Heart left ventricle (tissue), 16 donors: ENCODE measurements around the gene TGM1. TPM values are rescaled to one million over a fixed set of nuclear protein-coding genes. Genes with fewer than 3 reads are reported as not detected.
"Not testable (repeated sequence)": the region's sequence is repeated elsewhere in the genome, so short reads cannot be mapped to it uniquely, and the experiment has no call there.

Experiments
- ATAC-seq, 4 donors: fragments of 200-7000 bp; cut with Tn5 transposase; one replicate each; pipeline ENCODE4 v1.9.1; 2020 to 2022; ENCODE audit warnings: moderate library complexity in 4 of 4, mild to moderate bottlenecking in 3 of 4, moderate number of reproducible peaks in 1 of 4
- DNase-seq, 5 donors: peaks; one replicate each; pipeline ENCODE4 v3.0.0-alpha.2; 2020
- H3K27ac ChIP-seq, 12 donors: fragments of 200-600 bp; sonication (generic) in 4 of 12; one replicate each; pipeline versions ENCODE4 v1.5.0 to v1.8.0; 2016 to 2022; ENCODE audit warnings: mild to moderate bottlenecking in 2 of 12
- H3K27me3 ChIP-seq, 9 donors: fragments of 200-600 bp; sonication (generic) in 2 of 9; one replicate each; pipeline versions ENCODE4 v1.5.1 to v1.8.0; 2016 to 2022; ENCODE audit warnings: mild to moderate bottlenecking in 3 of 9
- H3K36me3 ChIP-seq, 9 donors: fragments of 200-600 bp; sonication (generic) in 2 of 9; one replicate each; pipeline versions ENCODE4 v1.5.0 to v1.8.0; 2018 to 2022; ENCODE audit warnings: mild to moderate bottlenecking in 2 of 9
- H3K4me1 ChIP-seq, 12 donors: fragments of 200-600 bp; sonication (generic) in 4 of 12; one replicate each; pipeline versions ENCODE4 v1.5.0 to v1.8.0; 2016 to 2022; ENCODE audit warnings: mild to moderate bottlenecking in 3 of 12
- H3K4me3 ChIP-seq, 12 donors: fragments of 200-600 bp; sonication (generic) in 4 of 12; one replicate each; pipeline versions ENCODE4 v1.5.0 to v1.8.0; 2017 to 2022; ENCODE audit warnings: mild to moderate bottlenecking in 9 of 12, moderate library complexity in 4 of 12
- H3K9me3 ChIP-seq, 12 donors: fragments of 200-600 bp; sonication (generic) in 4 of 12; one replicate each; pipeline versions ENCODE4 v1.5.0 to v1.8.0; 2016 to 2022; ENCODE audit warnings: mild to moderate bottlenecking in 1 of 12
- CTCF ChIP-seq, 12 donors: fragments of 200-600 bp; sonication (generic) in 4 of 12; IDR thresholded peaks; one replicate each; pipeline versions ENCODE4 v1.5.0 to v1.8.0; 2018 to 2022; ENCODE audit warnings: antibody characterized with exemption in 12 of 12, mild to moderate bottlenecking in 5 of 12
- POLR2A ChIP-seq, 2 donors: fragments of 450-650 bp; IDR thresholded peaks; one replicate each; pipeline ENCODE4 v1.6.1; 2017; ENCODE audit warnings: antibody characterized with exemption in 2 of 2, mild to moderate bottlenecking in 2 of 2, moderate library complexity in 2 of 2
- WGBS, 4 donors: extraction: QIAGEN DNeasy Blood & Tissue Kit in 2 of 4; methylation state at CpG; one replicate each; pipeline versions ENCODE4 v1.1.5 to v1.1.7; 2013 to 2018; 5-methylcytosine and 5-hydroxymethylcytosine counted together
- intact Hi-C, 10 donors: fragments of 100-400 bp; cut with DNase I; formaldehyde crosslinking; loops; one replicate each; pipeline versions ENCODE4 v1.11.1 to v1.14.2; 2022
- polyA plus RNA-seq, 2 donors: library from polyadenylated mRNA; stranded (reverse); fragments of 200-250 nt; gene quantifications; one replicate each; pipeline ENCODE4 v1.2.3, GENCODE V29; 2013
- total RNA-seq, 9 donors: library from RNA; depleted of rRNA in 2 of 9; stranded (reverse); fragments of >200 nt in 2 of 9; fragmentation: NEBNext Ultra II Directional in 3 of 9; extraction: Animal tissue kit (Norgen Biotek cat#: 25700) in 3 of 9; gene quantifications; one replicate each; pipeline versions ENCODE4 v1.1.0 to v1.2.4, GENCODE V29; 2016 to 2023
- donor health status: ischemic (EF 13 %, LVEDD 7.1; RV severe dilation, severe dysfunction).
- donor health status: healthy with polysubstance abuse.
- donor health status: DM: no; HTN: yes; CAD: no.
- donor health status: DM: no; HTN: no; CAD: no.
- donor health status: ischemic (EF 25% LVEDD 6.9; RV normal size, moderate dysfunction).
- donor health status: ischemic (EF 25% LVEDD 5.7; RV mildly dilated, moderate dysfunction).
- donor health status: healthy.
- donor health status: DM: yes; HTN: yes; CAD: no.
- donor health status: ischemic (EF 35%, LVEDD 5.7; RV mildly dilated, moderate dysfunction).
- donor health status: nonischemic (EF 11% LVEDD 7.7; RV severe dilation, severe dysfunction).
- donor health status: DM: yes; HTN: yes; CAD: no.
- donor health status: PGD.
- donor health status: ischemic (EF 29% LVEDD 5.4; RV normal size, mild dysfunction).
- donor health status: nonischemic (EF 23%, LVEDD 6.1; RV moderate dilation, normal function).

Gene TGM1
- total and polyA plus RNA-seq, 11 donors = 0.52 to 38.9 (median 0.98) TPM; not detected in 3

DNA sequence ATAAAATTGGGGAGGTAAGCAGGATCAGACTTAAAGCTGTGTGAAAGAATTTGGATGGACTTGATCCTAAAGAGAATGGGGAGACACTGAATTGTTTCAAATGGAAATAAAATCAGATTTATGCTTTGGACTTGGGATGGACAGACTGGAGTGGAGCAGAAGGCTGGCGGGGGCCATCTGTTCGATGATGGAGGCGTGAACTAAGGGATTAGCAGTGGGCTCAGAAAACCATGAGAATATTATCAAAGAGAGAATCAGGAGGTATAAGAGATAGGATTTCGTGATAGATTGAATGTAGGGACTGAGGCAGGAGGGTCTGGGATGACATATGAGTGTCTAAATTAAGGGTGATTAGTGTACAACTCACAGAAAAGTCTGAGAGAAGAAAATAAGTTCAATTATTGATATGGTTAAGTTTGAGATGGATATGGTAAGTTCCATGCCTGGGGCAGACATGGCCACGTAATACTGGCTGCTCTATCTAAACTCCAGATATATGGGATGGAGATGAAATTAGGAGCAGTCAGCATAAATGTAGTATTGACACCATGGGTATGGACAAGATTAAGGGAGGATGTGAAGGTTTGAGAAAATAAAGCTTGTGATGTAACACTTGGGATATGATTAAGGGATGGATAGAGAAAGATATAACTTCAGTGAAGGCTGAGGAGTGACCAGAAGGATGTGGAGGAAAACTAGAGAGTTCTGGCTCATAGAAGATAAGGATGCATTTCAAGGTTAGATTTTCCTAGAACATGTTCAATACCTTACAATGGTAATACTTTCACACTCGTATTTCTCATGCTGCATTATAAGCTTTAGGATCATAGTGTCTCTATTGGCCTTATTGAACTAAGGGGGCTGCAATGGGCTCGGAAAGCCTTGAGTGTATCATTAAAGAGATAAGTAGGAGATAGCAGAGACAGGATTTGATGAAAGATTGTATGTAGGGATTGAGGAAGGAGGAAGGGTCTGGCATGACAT, 58.5 kb downstream of the TGM1 start:
- peaks cover 0 to 78% (median 51%) of the 10 kb centered on the region in 9 donors for H3K36me3 ChIP-seq
- H3K27ac ChIP-seq = no peak overlapping the region
- intact Hi-C loops = no loop called here
- no peaks in the 10 kb centered on the region for H3K27me3 ChIP-seq
- H3K4me3 ChIP-seq = no peak overlapping the region
- 92 to 97% (median 94%) methylated on average over 7 of the region's 7 CpGs for WGBS, 4 donors
- no peak for TF ChIP-seq POLR2A (IDR thresholded peaks at IDR 0.05)
- no peak for TF ChIP-seq CTCF (IDR thresholded peaks at IDR 0.05)
- H3K9me3 ChIP-seq = peaks cover 0 to 4% (median 0%) of the 10 kb centered on the region in 12 donors
- H3K4me1 ChIP-seq = peaks cover 0 to 2% (median 0%) of the 10 kb centered on the region in 12 donors
- ATAC-seq = no peak
- DNase-seq = no peak

DNA sequence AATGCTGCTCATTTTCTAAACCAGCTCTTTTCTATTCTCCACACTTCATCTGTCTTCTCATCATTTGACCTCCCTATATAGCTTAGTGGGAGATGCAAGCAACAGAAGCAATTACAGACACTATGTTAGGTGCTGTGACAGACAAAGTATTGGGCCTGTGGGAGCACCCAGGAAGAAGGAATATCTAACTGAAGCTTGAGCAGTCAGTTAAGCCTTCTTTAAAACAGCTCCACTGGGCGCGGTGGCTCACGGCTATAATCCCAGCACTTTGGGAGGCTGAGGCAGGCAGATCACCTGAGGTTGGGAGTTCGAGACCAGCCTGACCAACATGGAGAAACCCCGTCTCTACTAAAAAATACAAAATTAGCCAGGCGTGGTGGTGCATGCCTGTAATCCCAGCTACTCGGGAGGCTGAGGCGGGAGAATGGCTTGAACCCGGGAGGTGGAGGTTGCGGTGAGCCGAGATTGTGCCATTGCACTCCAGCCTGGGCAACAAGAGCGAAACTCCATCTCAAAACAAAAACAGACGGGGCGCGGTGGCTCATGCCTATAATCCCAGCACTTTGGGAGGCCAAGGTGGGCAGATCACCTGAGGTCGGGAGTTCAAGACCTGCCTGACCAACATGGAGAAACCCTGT, 59.6 kb downstream of the TGM1 start:
- H3K27ac ChIP-seq, ATAC-seq, H3K4me3 ChIP-seq, H3K27me3 ChIP-seq, H3K9me3 ChIP-seq, intact Hi-C loops, DNase-seq: not testable (repeated sequence)
- Histone ChIP-seq H3K4me1 (peaks cover 0 to 13% (median 0%) of the 10 kb centered on the region in 12 donors), H3K36me3 (peaks cover 0 to 71% (median 41%) of the 10 kb centered on the region in 9 donors)
- WGBS, 4 donors = 91 to 99% (median 98%) methylated on average over 16 of the region's 16 CpGs

DNA sequence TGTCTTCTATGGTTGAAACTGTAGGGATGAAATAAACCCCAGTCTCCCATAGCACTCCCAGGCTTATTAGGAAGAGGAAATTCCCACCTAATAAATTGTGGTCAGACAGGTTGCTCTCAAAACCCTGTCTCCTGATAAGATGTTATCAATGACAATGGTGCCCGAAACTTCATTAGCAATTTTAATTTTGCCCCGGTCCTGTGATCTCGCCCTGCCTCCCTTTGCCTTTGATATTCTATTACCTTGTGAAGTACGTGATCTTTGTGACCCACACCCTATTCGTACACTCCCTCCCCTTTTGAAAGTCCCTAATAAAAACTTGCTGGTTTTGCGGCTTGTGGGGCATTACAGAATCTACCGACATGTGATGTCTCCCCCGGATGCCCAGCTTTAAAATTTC, 60.4 kb downstream of the TGM1 start:
- H3K4me3 ChIP-seq, intact Hi-C loops, DNase-seq, H3K27ac ChIP-seq, H3K9me3 ChIP-seq, ATAC-seq, H3K27me3 ChIP-seq: not testable (repeated sequence)
- WGBS, 4 donors = 91 to 93% (median 92%) methylated on average over 8 of the region's 8 CpGs
- Histone ChIP-seq H3K36me3 (peaks cover 0 to 63% (median 32%) of the 10 kb centered on the region in 9 donors), H3K4me1 (peaks cover 0 to 19% (median 2%) of the 10 kb centered on the region in 12 donors)

Other genes with a start within 250 kb of the TGM1 start
Only the 30 nearest of the 34 such genes appear.
- gene PCK2, start 168.9 kb downstream of the TGM1 start, total RNA-seq = 10 to 100 TPM in 2 of 9 donors, 1 to 10 TPM in 7; 2.1 to 14.6 (median 3.9) TPM
- 1 to 10 TPM; 1.5 to 5.4 TPM for gene PCK2, start 168.9 kb downstream of the TGM1 start, polyA plus RNA-seq
- gene DCAF11, start 148.4 kb downstream of the TGM1 start, total RNA-seq = 100 to 1,000 TPM in 2 of 9 donors, 10 to 100 TPM in 7; 55.1 to 117 (median 75.0) TPM
- 100 to 1,000 TPM in 1 of 2 donors, 10 to 100 TPM in 1; 25.3 to 111 TPM for gene DCAF11, start 148.4 kb downstream of the TGM1 start, polyA plus RNA-seq
- 1 to 10 TPM; 1.3 to 2.9 (median 2.1) TPM for gene NRL, start 148.2 kb downstream of the TGM1 start, total RNA-seq
- gene NRL, start 148.2 kb downstream of the TGM1 start, polyA plus RNA-seq = 1 to 10 TPM; 2.1 to 3.0 TPM
- 100 to 1,000 TPM in 5 of 9 donors, 10 to 100 TPM in 4; 58.5 to 247 (median 107) TPM for gene FITM1, start 132.5 kb downstream of the TGM1 start, total RNA-seq
- 100 to 1,000 TPM in 1 of 2 donors, 10 to 100 TPM in 1; 43.3 to 276 TPM for gene FITM1, start 132.5 kb downstream of the TGM1 start, polyA plus RNA-seq
- 100 to 1,000 TPM in 6 of 9 donors, 10 to 100 TPM in 3; 87.3 to 331 (median 110) TPM for gene PSME1, start 127.0 kb downstream of the TGM1 start, total RNA-seq
- gene PSME1, start 127.0 kb downstream of the TGM1 start, polyA plus RNA-seq = 100 to 1,000 TPM; 125 to 164 TPM
- gene EMC9, start 121.6 kb downstream of the TGM1 start, total RNA-seq = 10 to 100 TPM in 8 of 9 donors, 1 to 10 TPM in 1; 9.6 to 18.7 (median 13.8) TPM
- 10 to 100 TPM; 20.1 to 30.6 TPM for gene EMC9, start 121.6 kb downstream of the TGM1 start, polyA plus RNA-seq
- gene PSME2, start 116.6 kb downstream of the TGM1 start, total RNA-seq = 100 to 1,000 TPM in 3 of 9 donors, 10 to 100 TPM in 6; 51.4 to 360 (median 80.8) TPM
- 100 to 1,000 TPM in 1 of 2 donors, 10 to 100 TPM in 1; 90.4 to 222 TPM for gene PSME2, start 116.6 kb downstream of the TGM1 start, polyA plus RNA-seq
- gene RNF31, start 115.7 kb downstream of the TGM1 start, total RNA-seq = 10 to 100 TPM; 31.6 to 54.2 (median 36.6) TPM
- gene RNF31, start 115.7 kb downstream of the TGM1 start, polyA plus RNA-seq = 10 to 100 TPM; 36.4 to 38.3 TPM
- 100 to 1,000 TPM in 1 of 9 donors, 10 to 100 TPM in 8; 23.4 to 169 (median 29.8) TPM for gene IRF9, start 101.9 kb downstream of the TGM1 start, total RNA-seq
- gene IRF9, start 101.9 kb downstream of the TGM1 start, polyA plus RNA-seq = 10 to 100 TPM; 26.6 to 30.4 TPM
- 10 to 100 TPM in 2 of 9 donors, 1 to 10 TPM in 6, under 1 TPM in 1; 0.32 to 25.3 (median 4.4) TPM for gene REC8, start 91.1 kb downstream of the TGM1 start, total RNA-seq
- gene REC8, start 91.1 kb downstream of the TGM1 start, polyA plus RNA-seq = 1 to 10 TPM; 2.2 to 4.8 TPM
- gene IPO4, start 74.4 kb downstream of the TGM1 start, total RNA-seq = 10 to 100 TPM in 8 of 9 donors, 1 to 10 TPM in 1; 9.1 to 25.6 (median 17.2) TPM
- gene IPO4, start 74.4 kb downstream of the TGM1 start, polyA plus RNA-seq = 10 to 100 TPM in 1 of 2 donors, 1 to 10 TPM in 1; 1.8 to 40.0 TPM
- gene TM9SF1, start 67.7 kb downstream of the TGM1 start, total RNA-seq = 10 to 100 TPM; 15.4 to 32.3 (median 26.3) TPM
- gene TM9SF1, start 67.7 kb downstream of the TGM1 start, polyA plus RNA-seq = 10 to 100 TPM in 1 of 2 donors, 1 to 10 TPM in 1; 6.1 to 52.8 TPM
- under 1 TPM in 1 of 9 donors, not detected in 8; 0.19 TPM for gene TSSK4, start 57.5 kb downstream of the TGM1 start, total RNA-seq
- gene TSSK4, start 57.5 kb downstream of the TGM1 start, polyA plus RNA-seq = under 1 TPM in 1 of 2 donors, not detected in 1; 0.23 TPM
- 10 to 100 TPM; 20.2 to 42.3 (median 34.5) TPM for gene CHMP4A, start 49.7 kb downstream of the TGM1 start, total RNA-seq
- gene CHMP4A, start 49.7 kb downstream of the TGM1 start, polyA plus RNA-seq = 10 to 100 TPM; 32.1 to 72.8 TPM
- gene MDP1, start 47.1 kb downstream of the TGM1 start, total RNA-seq = 10 to 100 TPM; 12.8 to 22.6 (median 15.5) TPM
- gene MDP1, start 47.1 kb downstream of the TGM1 start, polyA plus RNA-seq = 10 to 100 TPM; 20.8 to 26.5 TPM
- gene NEDD8, start 30.8 kb downstream of the TGM1 start, total RNA-seq = 100 to 1,000 TPM; 174 to 217 (median 197) TPM
- gene NEDD8, start 30.8 kb downstream of the TGM1 start, polyA plus RNA-seq = 100 to 1,000 TPM; 276 to 287 TPM
- gene GMPR2, start 30.2 kb downstream of the TGM1 start, total RNA-seq = 10 to 100 TPM; 23.9 to 55.9 (median 32.8) TPM
- gene GMPR2, start 30.2 kb downstream of the TGM1 start, polyA plus RNA-seq = 10 to 100 TPM; 26.6 to 28.1 TPM
- gene TINF2, start 20.6 kb downstream of the TGM1 start, total RNA-seq = 10 to 100 TPM; 34.5 to 58.1 (median 42.6) TPM
- gene TINF2, start 20.6 kb downstream of the TGM1 start, polyA plus RNA-seq = 10 to 100 TPM; 16.1 to 55.4 TPM
- gene RABGGTA, start 8.4 kb upstream of the TGM1 start, total RNA-seq = 10 to 100 TPM; 18.8 to 33.1 (median 26.7) TPM
- 10 to 100 TPM; 26.3 to 29.2 TPM for gene RABGGTA, start 8.4 kb upstream of the TGM1 start, polyA plus RNA-seq
- gene DHRS1, start 36.6 kb upstream of the TGM1 start, total RNA-seq = 10 to 100 TPM in 6 of 9 donors, 1 to 10 TPM in 3; 6.3 to 18.1 (median 11.3) TPM
- 10 to 100 TPM in 1 of 2 donors, 1 to 10 TPM in 1; 5.5 to 10.7 TPM for gene DHRS1, start 36.6 kb upstream of the TGM1 start, polyA plus RNA-seq
- gene NOP9, start 36.7 kb upstream of the TGM1 start, total RNA-seq = 10 to 100 TPM; 22.1 to 34.0 (median 27.8) TPM
- gene NOP9, start 36.7 kb upstream of the TGM1 start, polyA plus RNA-seq = 10 to 100 TPM; 13.5 to 29.8 TPM
- 10 to 100 TPM in 1 of 9 donors, 1 to 10 TPM in 8; 1.7 to 10.1 (median 3.0) TPM for gene CIDEB, start 44.8 kb upstream of the TGM1 start, total RNA-seq
- 1 to 10 TPM; 2.6 to 3.2 TPM for gene CIDEB, start 44.8 kb upstream of the TGM1 start, polyA plus RNA-seq
- 1 to 10 TPM in 7 of 9 donors, under 1 TPM in 2; 0.81 to 3.8 (median 1.6) TPM for gene LTB4R2, start 47.0 kb upstream of the TGM1 start, total RNA-seq
- gene LTB4R2, start 47.0 kb upstream of the TGM1 start, polyA plus RNA-seq = under 1 TPM; 0.53 to 0.64 TPM
- 1 to 10 TPM in 8 of 9 donors, under 1 TPM in 1; 0.92 to 8.8 (median 1.7) TPM for gene LTB4R, start 48.3 kb upstream of the TGM1 start, total RNA-seq
- gene LTB4R, start 48.3 kb upstream of the TGM1 start, polyA plus RNA-seq = 1 to 10 TPM; 1.2 to 2.2 TPM
- gene ADCY4, start 71.9 kb upstream of the TGM1 start, total RNA-seq = 10 to 100 TPM; 20.7 to 47.5 (median 27.5) TPM
- gene ADCY4, start 71.9 kb upstream of the TGM1 start, polyA plus RNA-seq = 10 to 100 TPM; 21.9 to 40.4 TPM
- 10 to 100 TPM in 1 of 9 donors, 1 to 10 TPM in 6, under 1 TPM in 2; 0.75 to 10.5 (median 3.0) TPM for gene RIPK3, start 76.8 kb upstream of the TGM1 start, total RNA-seq
- 1 to 10 TPM; 4.0 to 4.4 TPM for gene RIPK3, start 76.8 kb upstream of the TGM1 start, polyA plus RNA-seq
- 10 to 100 TPM in 7 of 9 donors, 1 to 10 TPM in 2; 6.5 to 19.1 (median 11.7) TPM for gene NFATC4, start 105.0 kb upstream of the TGM1 start, total RNA-seq
- 10 to 100 TPM; 12.5 to 23.0 TPM for gene NFATC4, start 105.0 kb upstream of the TGM1 start, polyA plus RNA-seq
- gene NYNRIN, start 135.8 kb upstream of the TGM1 start, total RNA-seq = 10 to 100 TPM in 1 of 9 donors, 1 to 10 TPM in 8; 3.7 to 10.0 (median 7.5) TPM
- gene NYNRIN, start 135.8 kb upstream of the TGM1 start, polyA plus RNA-seq = 1 to 10 TPM; 3.6 to 6.7 TPM
- gene CBLN3, start 166.5 kb upstream of the TGM1 start, total RNA-seq = 1 to 10 TPM in 5 of 9 donors, under 1 TPM in 4; 0.38 to 4.9 (median 1.0) TPM
- under 1 TPM; 0.72 to 0.80 TPM for gene CBLN3, start 166.5 kb upstream of the TGM1 start, polyA plus RNA-seq
- gene KHNYN, start 166.8 kb upstream of the TGM1 start, total RNA-seq = 10 to 100 TPM; 16.9 to 33.4 (median 20.1) TPM
- gene KHNYN, start 166.8 kb upstream of the TGM1 start, polyA plus RNA-seq = 10 to 100 TPM; 15.6 to 34.5 TPM